GM13977 (cell line): ENCODE data around the gene RHBDD1.
A peak's percentile ranks its signal among the peaks of the same experiment; 100 is the strongest.

Source experiments
- DNase-seq: peaks from one replicate; pipeline ENCODE4 v3.0.0; 2012; ENCODE audit warnings: low spot score
- in situ Hi-C: fragments of 300-500 bp; cut with MboI; formaldehyde crosslinking; loops from one replicate; pipeline ENCODE4 v1.12.0; 2022; ENCODE audit warnings: low sequenced_read_pairs, low pct_unique_long_range_greater_than_20kb, mixed read lengths, inconsistent platforms; ENCODE audit not compliant: unreplicated experiment
- TF ChIP-seq, protein P1 (sequence below): IDR thresholded peaks from 2 replicates; pipeline ENCODE4 v1.5.1; 2012; ENCODE audit warnings: mild to moderate bottlenecking, control low read depth; ENCODE audit not compliant: insufficient read depth; ENCODE audit errors: extremely low read depth, missing control alignments

The RHBDD1 gene

DNA sequence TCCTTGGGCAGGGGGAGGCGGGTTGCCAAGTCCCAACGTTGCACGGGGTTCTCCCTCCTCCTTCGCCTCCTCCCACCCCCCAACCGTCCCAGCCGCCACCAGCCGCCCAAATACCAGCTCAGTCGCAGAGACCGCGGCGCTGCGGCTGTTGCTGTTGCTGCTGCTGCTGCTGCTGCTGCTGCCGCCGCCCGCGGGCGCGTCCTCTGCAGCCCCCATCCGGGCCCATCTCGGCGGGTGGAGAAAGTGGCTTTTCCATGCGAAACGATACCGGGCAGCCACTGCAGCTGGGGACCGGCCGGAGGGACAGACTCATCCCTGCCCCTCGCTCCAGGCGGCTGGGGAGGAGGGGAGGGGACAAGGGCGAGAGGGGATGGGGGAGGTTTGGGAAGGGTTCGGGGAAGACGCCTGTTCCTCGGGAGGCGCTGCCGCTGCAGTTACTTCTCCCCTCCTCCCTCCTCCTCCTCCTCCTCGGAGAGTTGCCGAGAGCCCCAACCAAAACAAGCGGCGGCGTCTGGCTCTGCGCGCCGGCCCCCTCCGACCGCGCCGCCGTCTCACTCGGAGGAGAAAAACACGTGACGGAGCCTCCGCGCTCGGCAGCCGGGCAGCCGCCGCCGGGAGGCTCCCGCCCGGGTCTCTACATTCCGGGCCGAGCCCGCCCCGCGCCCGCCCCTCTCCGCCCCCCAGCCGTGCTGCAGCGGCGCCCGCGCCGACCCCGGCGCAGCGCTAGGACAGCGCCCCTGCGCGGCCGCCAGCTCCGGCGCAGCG is 36.5 kb upstream of the RHBDD1 start, which contains the start of gene IRS1:
TSS of gene IRS1 (minus strand) at position 610 of the 765 bp plus-strand sequence. CDS start 1,082 bp downstream, outside the sequence.
- in situ Hi-C loops, result no loop called here
- peak; percentile 84 for DNase-seq
- TF ChIP-seq, protein P1, sequence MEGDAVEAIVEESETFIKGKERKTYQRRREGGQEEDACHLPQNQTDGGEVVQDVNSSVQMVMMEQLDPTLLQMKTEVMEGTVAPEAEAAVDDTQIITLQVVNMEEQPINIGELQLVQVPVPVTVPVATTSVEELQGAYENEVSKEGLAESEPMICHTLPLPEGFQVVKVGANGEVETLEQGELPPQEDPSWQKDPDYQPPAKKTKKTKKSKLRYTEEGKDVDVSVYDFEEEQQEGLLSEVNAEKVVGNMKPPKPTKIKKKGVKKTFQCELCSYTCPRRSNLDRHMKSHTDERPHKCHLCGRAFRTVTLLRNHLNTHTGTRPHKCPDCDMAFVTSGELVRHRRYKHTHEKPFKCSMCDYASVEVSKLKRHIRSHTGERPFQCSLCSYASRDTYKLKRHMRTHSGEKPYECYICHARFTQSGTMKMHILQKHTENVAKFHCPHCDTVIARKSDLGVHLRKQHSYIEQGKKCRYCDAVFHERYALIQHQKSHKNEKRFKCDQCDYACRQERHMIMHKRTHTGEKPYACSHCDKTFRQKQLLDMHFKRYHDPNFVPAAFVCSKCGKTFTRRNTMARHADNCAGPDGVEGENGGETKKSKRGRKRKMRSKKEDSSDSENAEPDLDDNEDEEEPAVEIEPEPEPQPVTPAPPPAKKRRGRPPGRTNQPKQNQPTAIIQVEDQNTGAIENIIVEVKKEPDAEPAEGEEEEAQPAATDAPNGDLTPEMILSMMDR, result peak; percentile 77

DNA sequence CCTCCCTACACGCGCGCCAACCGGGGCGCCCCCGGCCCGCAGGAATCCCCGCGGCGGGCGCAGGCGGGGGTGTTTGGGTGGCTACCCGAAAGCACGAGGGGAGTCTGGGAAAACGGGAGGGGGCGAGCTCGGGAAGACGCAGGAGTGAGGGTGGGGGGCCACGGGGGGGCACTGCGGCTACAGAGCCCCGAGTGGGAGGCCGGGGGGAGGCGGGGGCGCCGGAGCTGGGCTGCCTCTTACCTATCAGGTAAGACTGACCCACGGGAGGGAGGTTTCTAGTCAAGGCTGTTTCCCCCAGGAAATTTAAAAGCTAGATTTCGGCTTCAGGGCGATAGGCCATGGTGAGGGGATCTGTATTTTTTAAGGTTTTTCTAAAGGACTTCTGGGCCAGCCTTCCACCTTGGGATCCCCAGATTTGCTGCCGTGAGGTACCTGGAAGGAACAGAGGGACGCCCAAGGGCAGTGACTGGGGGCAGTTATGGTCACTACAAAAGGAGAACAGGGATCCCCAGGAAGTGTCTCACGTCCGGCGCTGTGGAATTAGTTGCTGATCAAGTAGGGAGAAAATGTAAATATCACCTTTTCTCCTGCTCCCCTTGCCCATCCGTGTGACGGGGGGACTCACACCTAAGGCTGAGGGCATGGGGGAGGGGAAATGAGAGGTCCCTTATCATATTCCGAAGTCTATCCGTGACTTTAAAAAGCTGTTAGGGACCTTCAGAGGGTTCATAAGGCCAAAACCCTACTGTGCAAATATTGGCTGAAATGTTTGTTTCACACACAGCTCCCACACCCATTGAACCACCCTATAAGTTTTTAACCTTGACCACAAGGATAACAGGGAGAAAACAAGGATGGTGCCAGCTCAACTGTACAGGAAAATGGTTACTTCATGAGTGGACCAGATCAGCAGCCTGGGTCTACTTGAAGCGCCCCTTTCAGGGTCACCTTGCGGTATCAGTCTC is 35.6 kb upstream of the RHBDD1 start:
- DNase-seq, result peak; percentile 36
- TF ChIP-seq, protein P1, result no peak
- in situ Hi-C loops, result loop anchor here (25.0 kb wide), 4 partner anchors 312 to 1138 kb away; no protein-coding TSS in a partner anchor

DNA sequence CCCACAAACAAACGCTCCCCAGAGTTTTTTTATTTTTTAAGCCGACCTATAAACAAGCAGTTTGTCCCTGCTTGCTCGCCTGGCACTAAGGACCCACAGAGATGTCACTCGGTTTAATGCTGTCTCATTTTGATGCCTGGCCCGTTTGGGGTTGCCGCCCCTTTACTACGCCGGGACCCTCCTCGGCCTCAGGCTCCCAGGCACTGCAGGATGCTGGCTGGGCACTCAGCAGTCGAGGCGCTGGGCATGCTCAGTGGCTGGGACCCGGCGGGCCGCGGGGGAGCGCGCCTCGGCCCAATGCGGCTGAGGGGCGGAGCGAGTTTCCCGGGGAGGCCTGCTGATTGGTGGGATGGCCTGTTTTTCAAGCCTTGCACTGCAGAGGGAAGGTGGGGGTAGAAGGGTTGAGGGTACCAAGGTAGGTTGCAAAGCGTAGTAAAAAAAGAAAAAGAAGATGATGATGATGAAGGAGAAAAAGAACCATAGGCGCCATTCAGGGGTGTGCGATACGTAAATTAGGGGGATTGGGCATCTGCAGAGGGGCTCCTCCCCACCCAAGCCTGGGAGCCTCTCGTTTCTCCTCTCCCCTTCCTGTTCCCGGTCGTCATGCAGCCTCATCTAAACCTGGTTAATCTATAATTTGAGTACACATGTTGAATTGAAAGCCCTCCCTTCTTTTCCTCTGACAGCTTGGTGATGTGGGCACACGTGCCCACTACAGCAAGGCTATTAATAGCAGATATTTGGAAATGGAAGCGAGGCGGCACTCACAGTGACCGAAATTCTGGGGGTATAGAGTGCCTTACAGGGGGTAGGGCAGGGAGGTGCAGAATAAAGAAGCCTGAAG is 34.7 kb upstream of the RHBDD1 start:
- DNase-seq, result peak; percentile 92
- TF ChIP-seq, protein P1, result no peak
- in situ Hi-C loops, result loop anchor here (25.0 kb wide), 4 partner anchors 311 to 1139 kb away; no protein-coding TSS in a partner anchor

DNA sequence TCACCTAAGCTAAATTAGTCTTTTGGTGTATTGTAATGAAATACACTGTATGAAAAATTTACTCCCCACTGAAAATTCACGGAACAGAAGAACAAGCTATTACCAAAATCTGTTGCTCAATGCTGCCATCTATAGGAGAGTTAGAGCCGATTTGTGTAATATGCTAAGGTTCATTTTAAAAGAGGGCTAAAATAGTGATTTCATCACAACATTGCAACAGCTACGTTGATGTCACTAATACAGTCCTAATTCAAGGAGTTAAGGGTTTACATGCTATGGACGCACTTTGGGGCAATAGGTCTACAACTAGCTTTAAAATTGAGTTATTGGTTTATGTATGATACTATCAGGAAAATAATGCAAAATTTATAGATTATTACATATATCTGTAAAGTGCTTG is 33.3 kb upstream of the RHBDD1 start:
- peak; percentile 72 for DNase-seq
- in situ Hi-C loops, result loop anchor here (25.0 kb wide), 4 partner anchors 310 to 1140 kb away; no protein-coding TSS in a partner anchor
- TF ChIP-seq, protein P1, result peak; percentile 70

DNA sequence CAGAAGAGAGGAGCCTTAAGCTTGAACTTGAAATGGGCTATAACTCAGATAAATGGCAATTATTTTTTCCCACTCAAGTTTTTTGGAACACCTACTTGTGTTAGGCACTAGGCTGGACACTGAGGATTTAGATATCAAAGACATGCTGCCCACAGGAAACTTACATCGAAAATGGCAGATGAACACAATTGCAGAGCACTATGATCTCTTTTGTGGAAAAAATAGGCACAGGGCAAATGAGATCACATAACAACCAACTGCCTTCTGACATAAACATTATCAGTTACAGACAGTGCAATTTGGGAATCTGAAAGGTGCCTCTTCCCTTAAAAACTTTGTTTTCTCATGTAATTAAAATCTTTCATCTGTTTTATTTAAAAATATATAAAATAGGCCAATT is 32.4 kb upstream of the RHBDD1 start:
- TF ChIP-seq, protein P1, result no peak
- DNase-seq, result no peak
- in situ Hi-C loops, result loop anchor here (25.0 kb wide), 4 partner anchors 309 to 1141 kb away; no protein-coding TSS in a partner anchor
